Measurements from ENCODE around the gene SAMM50. TPM values are rescaled to one million over a fixed set of nuclear protein-coding genes. Genes with fewer than 3 reads are reported as not detected.

Gene SAMM50
- total RNA-seq, 1 donor from 2014 or later: 57.5 TPM

GRCh38 chr22:43980996-43981395, 25.8 kb downstream of the SAMM50 start:
- TF ChIP-seq, protein P1, sequence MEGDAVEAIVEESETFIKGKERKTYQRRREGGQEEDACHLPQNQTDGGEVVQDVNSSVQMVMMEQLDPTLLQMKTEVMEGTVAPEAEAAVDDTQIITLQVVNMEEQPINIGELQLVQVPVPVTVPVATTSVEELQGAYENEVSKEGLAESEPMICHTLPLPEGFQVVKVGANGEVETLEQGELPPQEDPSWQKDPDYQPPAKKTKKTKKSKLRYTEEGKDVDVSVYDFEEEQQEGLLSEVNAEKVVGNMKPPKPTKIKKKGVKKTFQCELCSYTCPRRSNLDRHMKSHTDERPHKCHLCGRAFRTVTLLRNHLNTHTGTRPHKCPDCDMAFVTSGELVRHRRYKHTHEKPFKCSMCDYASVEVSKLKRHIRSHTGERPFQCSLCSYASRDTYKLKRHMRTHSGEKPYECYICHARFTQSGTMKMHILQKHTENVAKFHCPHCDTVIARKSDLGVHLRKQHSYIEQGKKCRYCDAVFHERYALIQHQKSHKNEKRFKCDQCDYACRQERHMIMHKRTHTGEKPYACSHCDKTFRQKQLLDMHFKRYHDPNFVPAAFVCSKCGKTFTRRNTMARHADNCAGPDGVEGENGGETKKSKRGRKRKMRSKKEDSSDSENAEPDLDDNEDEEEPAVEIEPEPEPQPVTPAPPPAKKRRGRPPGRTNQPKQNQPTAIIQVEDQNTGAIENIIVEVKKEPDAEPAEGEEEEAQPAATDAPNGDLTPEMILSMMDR (conservative IDR thresholded peaks at IDR 0.05): no peak
- H3K27me3 Mint-ChIP-seq: no peaks in the 10 kb centered on the region
- no peak overlapping the region for H3K27ac Mint-ChIP-seq
- DNase-seq (ENCODE audit: extremely low spot score, unreplicated experiment): no peak
- peaks cover 33% of the 10 kb centered on the region for H3K36me3 Mint-ChIP-seq
- H3K9me3 Mint-ChIP-seq: no peaks in the 10 kb centered on the region
- H3K4me3 Mint-ChIP-seq: no peak overlapping the region
- H3K4me1 Mint-ChIP-seq (ENCODE audit: unreplicated experiment): no peaks in the 10 kb centered on the region

DNA sequence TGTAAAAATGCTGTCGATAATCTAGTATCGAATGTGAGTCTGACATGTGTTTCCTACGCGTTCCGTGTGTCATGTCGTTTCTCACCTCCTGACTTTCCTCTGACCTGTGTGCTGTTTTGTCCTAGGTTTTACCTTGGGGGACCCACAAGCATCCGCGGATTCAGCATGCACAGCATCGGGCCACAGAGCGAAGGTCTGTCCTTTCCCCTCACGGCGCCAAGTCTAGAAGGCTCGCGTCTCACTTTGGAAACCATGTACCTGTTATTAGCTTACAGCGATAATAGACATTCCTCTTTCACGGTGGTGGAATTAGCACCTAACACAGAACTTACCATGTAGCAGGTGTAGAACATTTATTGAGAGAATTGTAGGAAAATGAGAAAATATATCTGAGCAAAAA, 28.6 kb downstream of the SAMM50 start:
- Mint-ChIP-seq H3K4me1 (ENCODE audit: unreplicated experiment) (peaks cover 4% of the 10 kb centered on the region), H3K9me3 (no peaks in the 10 kb centered on the region), H3K36me3 (peaks cover 25% of the 10 kb centered on the region), H3K4me3 (no peak overlapping the region), H3K27me3 (no peaks in the 10 kb centered on the region), H3K27ac (no peak overlapping the region)
- no peak for DNase-seq (ENCODE audit: extremely low spot score, unreplicated experiment)
- TF ChIP-seq, protein P1 (conservative IDR thresholded peaks at IDR 0.05): no peak

GRCh38 chr22:43985532-43985931, 30.3 kb downstream of the SAMM50 start:
- TF ChIP-seq, protein P1 (conservative IDR thresholded peaks at IDR 0.05): no peak
- Mint-ChIP-seq H3K4me3 (no peak overlapping the region), H3K36me3 (peaks cover 11% of the 10 kb centered on the region), H3K9me3 (no peaks in the 10 kb centered on the region), H3K4me1 (ENCODE audit: unreplicated experiment) (peaks cover 4% of the 10 kb centered on the region), H3K27me3 (no peaks in the 10 kb centered on the region), H3K27ac (no peak overlapping the region)
- DNase-seq (ENCODE audit: extremely low spot score, unreplicated experiment): no peak

GRCh38 chr22:43988116-43988820, 33.0 kb downstream of the SAMM50 start:
- Mint-ChIP-seq H3K27me3 (no peaks in the 10 kb centered on the region), H3K4me1 (ENCODE audit: unreplicated experiment) (peaks cover 6% of the 10 kb centered on the region), H3K36me3 (peaks cover 13% of the 10 kb centered on the region), H3K27ac (no peak overlapping the region), H3K4me3 (no peak overlapping the region), H3K9me3 (no peaks in the 10 kb centered on the region)
- no peak for DNase-seq (ENCODE audit: extremely low spot score, unreplicated experiment)
- TF ChIP-seq, protein P1 (conservative IDR thresholded peaks at IDR 0.05): no peak

DNA sequence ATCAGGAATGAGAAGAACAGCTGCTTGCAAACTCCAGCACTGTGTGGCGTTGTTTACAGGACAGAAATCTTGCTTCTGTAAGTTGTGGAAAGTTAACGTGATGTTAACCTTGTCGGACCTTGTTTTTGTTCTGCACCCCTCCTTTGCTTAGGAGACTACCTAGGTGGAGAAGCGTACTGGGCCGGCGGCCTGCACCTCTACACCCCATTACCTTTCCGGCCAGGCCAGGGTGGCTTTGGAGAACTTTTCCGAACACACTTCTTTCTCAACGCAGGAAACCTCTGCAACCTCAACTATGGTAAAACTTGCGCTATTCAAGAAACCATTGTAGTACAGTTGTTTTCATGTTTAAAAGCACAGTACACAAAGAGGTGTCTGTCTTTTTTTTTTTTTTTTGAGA, 33.7 kb downstream of the SAMM50 start:
- Mint-ChIP-seq H3K27me3 (no peaks in the 10 kb centered on the region), H3K27ac (no peak overlapping the region), H3K4me3 (no peak overlapping the region), H3K9me3 (no peaks in the 10 kb centered on the region), H3K36me3 (peaks cover 14% of the 10 kb centered on the region), H3K4me1 (ENCODE audit: unreplicated experiment) (peaks cover 9% of the 10 kb centered on the region)
- TF ChIP-seq, protein P1 (conservative IDR thresholded peaks at IDR 0.05): no peak
- no peak for DNase-seq (ENCODE audit: extremely low spot score, unreplicated experiment)
